Upper lobe of left lung (tissue), 4 donors: ENCODE results near the gene CCL4L2.

ENCODE experiments used
- CTCF ChIP-seq, 6 experiments: fragments of 450-650 bp in 4 of 6; fragments of 200-600 bp in 2 of 6; sonication (generic) in 2 of 6; IDR thresholded peaks; one replicate each; pipeline ENCODE4 v1.5.1; 2016 to 2019; ENCODE audit warnings: antibody characterized with exemption in 6 of 6
- POLR2AphosphoS5 ChIP-seq, 2 donors: sonication (generic); formaldehyde crosslinking; IDR thresholded peaks; one replicate each; pipeline ENCODE4 v1.5.1; 2017; ENCODE audit warnings: antibody characterized with exemption in 2 of 2

- TF ChIP-seq CTCF (IDR thresholded peaks at IDR 0.05) (no peak), POLR2AphosphoS5 (IDR thresholded peaks at IDR 0.05) (no peak)
Observed at GRCh38 chr17:36214918-36215317, 4.1 kb downstream of the CCL4L2 start.
